ENCODE results near the gene U2AF2.

Gene U2AF2

DNA sequence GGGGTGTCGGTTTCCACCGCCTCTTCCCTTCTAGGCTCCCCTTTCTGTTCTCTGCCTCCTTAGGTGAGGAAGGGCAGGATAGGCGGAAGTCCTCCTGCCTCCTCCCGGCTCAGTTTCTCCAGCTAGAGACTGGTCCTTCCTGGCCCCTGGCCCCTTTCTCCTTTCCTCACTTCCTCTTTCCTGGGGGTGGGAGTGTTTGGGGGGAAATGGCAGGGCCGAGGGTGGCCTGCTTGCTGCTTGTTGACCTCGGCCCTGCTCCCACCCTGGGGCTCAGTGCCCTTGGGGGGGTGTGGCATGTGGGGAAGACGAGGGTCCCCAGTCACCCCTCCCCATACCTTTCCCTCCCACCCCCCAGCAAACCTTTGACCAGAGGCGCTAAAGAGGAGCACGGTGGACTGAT is 5.0 kb downstream of the U2AF2 start:
- H3K27me3 ChIP-seq (ENCODE audit: low read depth, low read length) = no peaks in the 10 kb centered on the region
- peak overlapping the region; percentile 98; the same call in 1 of the 2 replicates for H3K4me2 ChIP-seq (ENCODE audit: low read length)
- TF ChIP-seq, protein P1, sequence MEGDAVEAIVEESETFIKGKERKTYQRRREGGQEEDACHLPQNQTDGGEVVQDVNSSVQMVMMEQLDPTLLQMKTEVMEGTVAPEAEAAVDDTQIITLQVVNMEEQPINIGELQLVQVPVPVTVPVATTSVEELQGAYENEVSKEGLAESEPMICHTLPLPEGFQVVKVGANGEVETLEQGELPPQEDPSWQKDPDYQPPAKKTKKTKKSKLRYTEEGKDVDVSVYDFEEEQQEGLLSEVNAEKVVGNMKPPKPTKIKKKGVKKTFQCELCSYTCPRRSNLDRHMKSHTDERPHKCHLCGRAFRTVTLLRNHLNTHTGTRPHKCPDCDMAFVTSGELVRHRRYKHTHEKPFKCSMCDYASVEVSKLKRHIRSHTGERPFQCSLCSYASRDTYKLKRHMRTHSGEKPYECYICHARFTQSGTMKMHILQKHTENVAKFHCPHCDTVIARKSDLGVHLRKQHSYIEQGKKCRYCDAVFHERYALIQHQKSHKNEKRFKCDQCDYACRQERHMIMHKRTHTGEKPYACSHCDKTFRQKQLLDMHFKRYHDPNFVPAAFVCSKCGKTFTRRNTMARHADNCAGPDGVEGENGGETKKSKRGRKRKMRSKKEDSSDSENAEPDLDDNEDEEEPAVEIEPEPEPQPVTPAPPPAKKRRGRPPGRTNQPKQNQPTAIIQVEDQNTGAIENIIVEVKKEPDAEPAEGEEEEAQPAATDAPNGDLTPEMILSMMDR (IDR thresholded peaks at IDR 0.05; ENCODE audit: low read depth, low read length) = no peak
- no peak for TF ChIP-seq EZH2phosphoT487 (IDR thresholded peaks at IDR 0.05; ENCODE audit: low read depth)
- no peak overlapping the region for H3K4me3 ChIP-seq (ENCODE audit: low read length)
- H3K27ac ChIP-seq (ENCODE audit: low read length) = peak overlapping the region; percentile 29
- H4K20me1 ChIP-seq (ENCODE audit: insufficient read depth, low read length) = peaks cover 73% of the 10 kb centered on the region
- peaks cover 29% of the 10 kb centered on the region for H3K4me1 ChIP-seq (ENCODE audit: low read length)
- peaks cover 95% of the 10 kb centered on the region for H3K79me2 ChIP-seq (ENCODE audit: low read length)
- H3K36me3 ChIP-seq (replicated peaks; ENCODE audit: low read depth, low read length) = peaks cover 84% of the 10 kb centered on the region
- no peaks in the 10 kb centered on the region for H3K9me3 ChIP-seq (ENCODE audit: insufficient read depth, low read length)
- H2AFZ ChIP-seq (ENCODE audit: low read depth, low read length) = no peak overlapping the region
- H3K9ac ChIP-seq (ENCODE audit: low read length) = peak overlapping the region; percentile 9; the same call in 1 of the 2 replicates

- no peak overlapping the region for H3K4me2 ChIP-seq (ENCODE audit: low read length)
- H3K4me3 ChIP-seq (ENCODE audit: low read length) = no peak overlapping the region
- peaks cover 29% of the 10 kb centered on the region for H3K4me1 ChIP-seq (ENCODE audit: low read length)
- no peaks in the 10 kb centered on the region for H3K27me3 ChIP-seq (ENCODE audit: low read depth, low read length)
- H2AFZ ChIP-seq (ENCODE audit: low read depth, low read length) = no peak overlapping the region
- H3K36me3 ChIP-seq (replicated peaks; ENCODE audit: low read depth, low read length) = peaks cover 87% of the 10 kb centered on the region
- peaks cover 98% of the 10 kb centered on the region for H3K79me2 ChIP-seq (ENCODE audit: low read length)
- H3K9me3 ChIP-seq (ENCODE audit: insufficient read depth, low read length) = no peaks in the 10 kb centered on the region
- no peak overlapping the region for H3K9ac ChIP-seq (ENCODE audit: low read length)
- H3K27ac ChIP-seq (ENCODE audit: low read length) = no peak overlapping the region
- peaks cover 76% of the 10 kb centered on the region for H4K20me1 ChIP-seq (ENCODE audit: insufficient read depth, low read length)
- TF ChIP-seq, protein P1 (IDR thresholded peaks at IDR 0.05; ENCODE audit: low read depth, low read length) = no peak
- no peak for TF ChIP-seq EZH2phosphoT487 (IDR thresholded peaks at IDR 0.05; ENCODE audit: low read depth)
Measured at GRCh38 chr19:55660404-55660803, 5.6 kb downstream of the U2AF2 start.

GRCh38 chr19:55660991-55661390 is 6.2 kb downstream of the U2AF2 start:
- no peak overlapping the region for H2AFZ ChIP-seq (ENCODE audit: low read depth, low read length)
- peaks cover 98% of the 10 kb centered on the region for H3K79me2 ChIP-seq (ENCODE audit: low read length)
- no peaks in the 10 kb centered on the region for H3K9me3 ChIP-seq (ENCODE audit: insufficient read depth, low read length)
- H3K27me3 ChIP-seq (ENCODE audit: low read depth, low read length) = no peaks in the 10 kb centered on the region
- TF ChIP-seq, protein P1 (IDR thresholded peaks at IDR 0.05; ENCODE audit: low read depth, low read length) = no peak
- no peak for TF ChIP-seq EZH2phosphoT487 (IDR thresholded peaks at IDR 0.05; ENCODE audit: low read depth)
- no peak overlapping the region for H3K9ac ChIP-seq (ENCODE audit: low read length)
- no peak overlapping the region for H3K4me3 ChIP-seq (ENCODE audit: low read length)
- H3K36me3 ChIP-seq (replicated peaks; ENCODE audit: low read depth, low read length) = peaks cover 85% of the 10 kb centered on the region
- peaks cover 79% of the 10 kb centered on the region for H4K20me1 ChIP-seq (ENCODE audit: insufficient read depth, low read length)
- H3K27ac ChIP-seq (ENCODE audit: low read length) = no peak overlapping the region
- H3K4me1 ChIP-seq (ENCODE audit: low read length) = peaks cover 29% of the 10 kb centered on the region
- no peak overlapping the region for H3K4me2 ChIP-seq (ENCODE audit: low read length)

DNA sequence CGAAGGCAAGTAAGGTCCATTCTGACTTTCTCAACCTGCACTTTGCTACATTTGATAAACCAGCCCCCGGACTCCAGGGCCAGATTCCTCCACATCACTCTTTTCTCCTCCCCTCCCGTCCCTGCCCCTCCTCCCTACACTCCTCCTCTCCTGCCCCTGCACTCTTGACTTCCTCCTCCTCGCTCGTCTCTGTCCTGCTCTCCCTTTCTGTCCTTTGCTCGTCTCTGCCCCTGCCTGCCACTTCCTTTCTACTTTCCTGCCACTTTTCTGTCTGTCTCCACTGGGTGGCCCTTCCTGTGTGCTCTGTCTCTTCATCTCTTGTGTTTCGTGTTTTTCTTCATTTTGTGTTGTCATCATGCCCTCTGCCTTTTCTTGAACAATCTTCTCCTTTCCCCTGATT is 7.0 kb downstream of the U2AF2 start:
- Histone ChIP-seq H3K79me2 (ENCODE audit: low read length) (peaks cover 98% of the 10 kb centered on the region), H3K4me3 (ENCODE audit: low read length) (no peak overlapping the region), H3K27ac (ENCODE audit: low read length) (no peak overlapping the region), H3K4me2 (ENCODE audit: low read length) (no peak overlapping the region), H3K9ac (ENCODE audit: low read length) (no peak overlapping the region), H3K36me3 (replicated peaks; ENCODE audit: low read depth, low read length) (peaks cover 85% of the 10 kb centered on the region), H2AFZ (ENCODE audit: low read depth, low read length) (no peak overlapping the region), H3K9me3 (ENCODE audit: insufficient read depth, low read length) (no peaks in the 10 kb centered on the region), H3K27me3 (ENCODE audit: low read depth, low read length) (no peaks in the 10 kb centered on the region), H4K20me1 (ENCODE audit: insufficient read depth, low read length) (peaks cover 83% of the 10 kb centered on the region), H3K4me1 (ENCODE audit: low read length) (peaks cover 29% of the 10 kb centered on the region)
- TF ChIP-seq, protein P1 (IDR thresholded peaks at IDR 0.05; ENCODE audit: low read depth, low read length) = no peak
- no peak for TF ChIP-seq EZH2phosphoT487 (IDR thresholded peaks at IDR 0.05; ENCODE audit: low read depth)

Measured in OCI-LY3 (cell line).